ENCODE results near the gene HDAC6. TPM values are rescaled to one million over a fixed set of nuclear protein-coding genes. Genes with fewer than 3 reads are reported as not detected.
"Not testable (repeated sequence)": the region's sequence is repeated elsewhere in the genome, so short reads cannot be mapped to it uniquely, and the experiment has no call there.

Gene HDAC6
- polyA plus RNA-seq, 3 donors = 162 to 223 (median 184) TPM

GRCh38 chrX:48835524-48836329 is 33.9 kb downstream of the HDAC6 start, which contains the start of gene PCSK1N:
Gene PCSK1N, minus strand, starts transcription at chrX:48835610. Its CDS starts 78 bp downstream, at chrX:48835532.
- peak in 8 of 11 donors; percentile 8 to 67 (median 32) for DNase-seq (ENCODE audit: extremely low read depth in 1 of 11, low read depth in 9 of 11, low spot score in 4 of 11)

GRCh38 chrX:48839686-48840085 is 37.8 kb downstream of the HDAC6 start:
- no peak for DNase-seq (ENCODE audit: extremely low read depth in 1 of 11, low read depth in 9 of 11, low spot score in 4 of 11)

GRCh38 chrX:48848847-48849246 is 47.0 kb downstream of the HDAC6 start:
- DNase-seq (ENCODE audit: extremely low read depth in 1 of 11, low read depth in 9 of 11, low spot score in 4 of 11) = no peak

- DNase-seq (ENCODE audit: extremely low read depth in 1 of 11, low read depth in 9 of 11, low spot score in 4 of 11) = no peak
Measured at GRCh38 chrX:48852857-48853256, 51.0 kb downstream of the HDAC6 start.

- not testable (repeated sequence) for DNase-seq (ENCODE audit: extremely low read depth in 1 of 11, low read depth in 9 of 11, low spot score in 4 of 11)
Measured at GRCh38 chrX:48853494-48853893, 51.6 kb downstream of the HDAC6 start.

GRCh38 chrX:48854121-48854804 is 52.4 kb downstream of the HDAC6 start:
- not testable (repeated sequence) for DNase-seq (ENCODE audit: extremely low read depth in 1 of 11, low read depth in 9 of 11, low spot score in 4 of 11)

GRCh38 chrX:48854898-48855297 is 53.0 kb downstream of the HDAC6 start:
- DNase-seq (ENCODE audit: extremely low read depth in 1 of 11, low read depth in 9 of 11, low spot score in 4 of 11) = no peak

- DNase-seq (ENCODE audit: extremely low read depth in 1 of 11, low read depth in 9 of 11, low spot score in 4 of 11) = no peak
Measured at GRCh38 chrX:48864210-48864609, 62.3 kb downstream of the HDAC6 start.

GRCh38 chrX:48872017-48872416 is 70.2 kb downstream of the HDAC6 start:
- DNase-seq (ENCODE audit: extremely low read depth in 1 of 11, low read depth in 9 of 11, low spot score in 4 of 11) = not testable (repeated sequence)

Other genes with a start within 250 kb of the HDAC6 start
- 100 to 1,000 TPM; 288 to 387 (median 312) TPM for gene RBM3, start 227.6 kb upstream of the HDAC6 start, polyA plus RNA-seq (ENCODE audit: insufficient read length in 3 of 3)
- gene WDR13, start 204.6 kb upstream of the HDAC6 start, polyA plus RNA-seq (ENCODE audit: insufficient read length in 3 of 3) = 100 to 1,000 TPM; 118 to 157 (median 145) TPM
- 1 to 10 TPM; 3.0 to 5.5 (median 3.9) TPM for gene WAS, start 118.3 kb upstream of the HDAC6 start, polyA plus RNA-seq (ENCODE audit: insufficient read length in 3 of 3)
- gene SUV39H1, start 105.3 kb upstream of the HDAC6 start, polyA plus RNA-seq (ENCODE audit: insufficient read length in 3 of 3) = 1 to 10 TPM; 5.5 to 7.6 (median 6.0) TPM
- 1 to 10 TPM; 1.3 to 1.6 (median 1.4) TPM for gene GLOD5, start 40.3 kb upstream of the HDAC6 start, polyA plus RNA-seq (ENCODE audit: insufficient read length in 3 of 3)
- under 1 TPM; 0.45 to 0.76 (median 0.66) TPM for gene GATA1, start 15.5 kb upstream of the HDAC6 start, polyA plus RNA-seq (ENCODE audit: insufficient read length in 3 of 3)
- under 1 TPM; 0.16 to 0.18 (median 0.16) TPM for gene ERAS, start 24.4 kb downstream of the HDAC6 start, polyA plus RNA-seq (ENCODE audit: insufficient read length in 3 of 3)
- gene PCSK1N, start 33.5 kb downstream of the HDAC6 start, polyA plus RNA-seq (ENCODE audit: insufficient read length in 3 of 3) = 10 to 100 TPM in 2 of 3 donors, 1 to 10 TPM in 1; 3.9 to 28.1 (median 13.6) TPM
- 10 to 100 TPM; 33.6 to 46.5 (median 44.3) TPM for gene TIMM17B, start 95.7 kb downstream of the HDAC6 start, polyA plus RNA-seq (ENCODE audit: insufficient read length in 3 of 3)
- 10 to 100 TPM; 67.9 to 83.2 (median 78.8) TPM for gene PQBP1, start 95.9 kb downstream of the HDAC6 start, polyA plus RNA-seq (ENCODE audit: insufficient read length in 3 of 3)
- gene SLC35A2, start 109.6 kb downstream of the HDAC6 start, polyA plus RNA-seq (ENCODE audit: insufficient read length in 3 of 3) = 10 to 100 TPM; 30.0 to 33.7 (median 33.6) TPM
- gene PIM2, start 117.0 kb downstream of the HDAC6 start, polyA plus RNA-seq (ENCODE audit: insufficient read length in 3 of 3) = 1 to 10 TPM; 5.4 to 8.6 (median 7.5) TPM
- 10 to 100 TPM; 60.7 to 66.1 (median 65.5) TPM for gene OTUD5, start 155.5 kb downstream of the HDAC6 start, polyA plus RNA-seq (ENCODE audit: insufficient read length in 3 of 3)
- gene KCND1, start 169.8 kb downstream of the HDAC6 start, polyA plus RNA-seq (ENCODE audit: insufficient read length in 3 of 3) = 1 to 10 TPM; 2.2 to 3.2 (median 2.9) TPM
- 10 to 100 TPM; 48.3 to 72.7 (median 51.4) TPM for gene GRIPAP1, start 200.2 kb downstream of the HDAC6 start, polyA plus RNA-seq (ENCODE audit: insufficient read length in 3 of 3)
- 10 to 100 TPM; 26.1 to 39.3 (median 31.5) TPM for gene TFE3, start 241.3 kb downstream of the HDAC6 start, polyA plus RNA-seq (ENCODE audit: insufficient read length in 3 of 3)